ENCODE data around the gene TBX15. TPM values are rescaled to one million over a fixed set of nuclear protein-coding genes. Genes with fewer than 3 reads are reported as not detected.

The TBX15 gene
- total RNA-seq, 4 donors from 2014 or later, result 1.1 to 5.4 (median 3.5) TPM

GRCh38 chr1:118974661-118975060 lies 13.5 kb downstream of the TBX15 start:
- TF ChIP-seq CTCF (IDR thresholded peaks at IDR 0.05), result no peak
- Histone ChIP-seq H3K9me3 (no peaks in the 10 kb centered on the region), H3K27ac (no peak overlapping the region), H3K27me3 (peaks cover 14% of the 10 kb centered on the region), H3K36me3 (no peaks in the 10 kb centered on the region), H3K4me1 (peaks cover 0 to 6% of the 10 kb centered on the region in 2 donors), H3K4me3 (replicated peaks in 1 of 3) (no peak overlapping the region)
- no peak for DNase-seq
- intact Hi-C loops (cut with DNase I), result no loop called here
- WGBS, 2 donors, result 40 to 67% methylated on average over 4 of the region's 4 CpGs

GRCh38 chr1:118973531-118974137 lies 14.5 kb downstream of the TBX15 start:
- Histone ChIP-seq H3K36me3 (no peaks in the 10 kb centered on the region), H3K27me3 (peaks cover 4% of the 10 kb centered on the region), H3K4me3 (replicated peaks in 1 of 3) (no peak overlapping the region), H3K9me3 (no peaks in the 10 kb centered on the region), H3K4me1 (no peaks in the 10 kb centered on the region), H3K27ac (no peak overlapping the region)
- intact Hi-C loops (cut with DNase I), result no loop called here
- TF ChIP-seq CTCF (IDR thresholded peaks at IDR 0.05) (no peak), POLR2A (IDR thresholded peaks at IDR 0.05) (no peak)
- DNase-seq, result no peak
- WGBS, 2 donors, result 76% methylated on average over 5 of the region's 5 CpGs

GRCh38 chr1:118973032-118973431 lies 15.1 kb downstream of the TBX15 start:
- 88 to 96% methylated on average over 1 of the region's 1 CpG for WGBS, 2 donors
- TF ChIP-seq CTCF (IDR thresholded peaks at IDR 0.05), result no peak
- no peak for TF ChIP-seq POLR2A (IDR thresholded peaks at IDR 0.05)
- no peaks in the 10 kb centered on the region for H3K36me3 ChIP-seq
- H3K9me3 ChIP-seq, result no peaks in the 10 kb centered on the region
- intact Hi-C loops (cut with DNase I), result no loop called here
- no peak overlapping the region for H3K27ac ChIP-seq
- H3K4me3 ChIP-seq (replicated peaks in 1 of 3), result no peak overlapping the region
- DNase-seq, result no peak
- no peaks in the 10 kb centered on the region for H3K4me1 ChIP-seq
- no peaks in the 10 kb centered on the region for H3K27me3 ChIP-seq

GRCh38 chr1:118970451-118970850 lies 17.7 kb downstream of the TBX15 start:
- Histone ChIP-seq H3K4me3 (replicated peaks in 1 of 3) (no peak overlapping the region), H3K36me3 (no peaks in the 10 kb centered on the region), H3K4me1 (no peaks in the 10 kb centered on the region), H3K27ac (no peak overlapping the region), H3K27me3 (no peaks in the 10 kb centered on the region), H3K9me3 (no peaks in the 10 kb centered on the region)
- intact Hi-C loops (cut with DNase I), result no loop called here
- DNase-seq, result no peak
- WGBS, 2 donors, result 81 to 94% methylated on average over 2 of the region's 2 CpGs
- TF ChIP-seq CTCF (IDR thresholded peaks at IDR 0.05), result no peak
- TF ChIP-seq POLR2A (IDR thresholded peaks at IDR 0.05), result no peak

- no peak for DNase-seq
- H3K27me3 ChIP-seq, result no peaks in the 10 kb centered on the region
- TF ChIP-seq POLR2A (IDR thresholded peaks at IDR 0.05), result no peak
- no peaks in the 10 kb centered on the region for H3K4me1 ChIP-seq
- intact Hi-C loops (cut with DNase I), result no loop called here
- WGBS, 2 donors, result 79 to 87% methylated on average over 3 of the region's 3 CpGs
- no peaks in the 10 kb centered on the region for H3K9me3 ChIP-seq
- H3K4me3 ChIP-seq (replicated peaks in 1 of 3), result no peak overlapping the region
- H3K36me3 ChIP-seq, result no peaks in the 10 kb centered on the region
- H3K27ac ChIP-seq, result no peak overlapping the region
Measured at GRCh38 chr1:118963456-118964430, 24.4 kb downstream of the TBX15 start.

Measured in thyroid gland (tissue), 4 donors.